ENCODE measurements around the gene RCC2.

The RCC2 gene

GRCh38 chr1:17372955-17373354 lies 66.5 kb downstream of the RCC2 start:
- no peak for DNase-seq (ENCODE audit: low spot score)

GRCh38 chr1:17371896-17372295 lies 67.6 kb downstream of the RCC2 start, which contains the start of gene PADI6:
Gene PADI6 (plus strand): TSS chr1:17372196. CDS start chr1:17372246, 50 bp downstream.
- DNase-seq (ENCODE audit: low spot score) = no peak

DNA sequence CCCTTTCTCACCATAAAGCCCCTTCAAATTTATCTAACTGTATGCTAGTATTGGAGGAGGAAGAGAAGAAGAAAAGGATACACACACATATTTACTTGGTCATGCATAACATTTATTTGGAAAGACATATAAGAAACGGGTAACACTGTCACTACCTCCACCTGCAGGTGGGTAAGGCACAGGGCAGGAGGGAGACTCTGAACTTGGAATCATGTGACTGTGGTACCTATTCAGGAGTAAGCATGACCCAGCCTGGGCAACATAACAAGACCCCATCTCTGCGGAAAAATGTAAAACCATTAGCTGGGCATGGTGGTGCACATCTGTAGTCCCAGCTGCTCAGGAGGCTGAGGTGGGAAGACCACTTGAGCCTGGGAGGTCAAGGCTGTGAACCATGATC lies 68.9 kb downstream of the RCC2 start:
- no peak for DNase-seq (ENCODE audit: low spot score)

DNA sequence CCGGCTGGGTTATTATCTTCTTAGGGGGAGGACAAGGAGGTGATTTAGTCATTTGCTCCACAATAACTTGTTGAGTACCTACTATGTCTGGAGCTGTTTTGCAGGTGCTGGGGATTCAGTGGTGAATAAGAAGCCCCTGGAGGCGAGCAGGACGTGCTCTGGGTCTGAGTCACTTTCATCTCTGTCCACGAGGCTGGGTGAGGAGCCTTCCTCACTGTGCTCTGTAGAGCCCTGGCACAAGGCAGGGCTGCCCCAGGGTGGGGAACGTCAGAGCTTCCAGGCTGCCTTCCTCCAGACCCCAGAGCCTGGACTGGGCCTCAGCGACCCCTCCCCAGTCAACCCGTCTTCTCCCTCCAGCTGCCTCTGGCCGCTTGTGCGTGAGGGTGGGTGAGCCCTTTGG lies 70.0 kb downstream of the RCC2 start:
- no peak for DNase-seq (ENCODE audit: low spot score)

DNA sequence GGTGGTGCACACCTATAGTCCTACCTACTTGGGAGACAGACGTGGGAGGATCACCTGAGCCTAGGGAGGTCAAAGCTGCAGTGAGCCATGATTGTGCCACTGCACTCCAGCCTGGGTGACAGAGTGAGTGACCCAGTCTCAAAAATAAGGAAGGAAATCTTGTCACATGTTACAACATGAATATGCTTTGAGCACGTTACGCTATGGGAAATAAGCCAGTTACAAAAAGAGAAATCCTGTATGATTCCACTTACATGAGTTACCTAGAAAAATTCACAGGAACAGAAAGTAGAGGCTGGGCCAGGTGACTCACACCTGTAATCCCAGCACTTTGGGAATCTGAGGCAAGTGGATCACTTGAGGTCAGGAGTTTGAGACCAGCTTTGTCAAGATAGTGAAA lies 74.2 kb downstream of the RCC2 start:
- DNase-seq (ENCODE audit: low spot score) = no peak

- DNase-seq (ENCODE audit: low spot score) = no peak
Observed at GRCh38 chr1:17363771-17364170, 75.7 kb downstream of the RCC2 start.

GRCh38 chr1:17363351-17363750 lies 76.1 kb downstream of the RCC2 start:
- no peak for DNase-seq (ENCODE audit: low spot score)

GRCh38 chr1:17361687-17362086 lies 77.8 kb downstream of the RCC2 start:
- no peak for DNase-seq (ENCODE audit: low spot score)

- DNase-seq (ENCODE audit: low spot score) = no peak
Observed at GRCh38 chr1:17360272-17360956, 79.1 kb downstream of the RCC2 start.

- no peak for DNase-seq (ENCODE audit: low spot score)
Observed at GRCh38 chr1:17359808-17360207, 79.7 kb downstream of the RCC2 start.

GRCh38 chr1:17359031-17359430 lies 80.4 kb downstream of the RCC2 start:
- no peak for DNase-seq (ENCODE audit: low spot score)

- no peak for DNase-seq (ENCODE audit: low spot score)
Observed at GRCh38 chr1:17358557-17358956, 80.9 kb downstream of the RCC2 start.
